OCI-LY1 (cell line): ENCODE results near the gene LAMB3.

ENCODE experiments used
- H2AFZ ChIP-seq: fragments of 200-600 bp; sonication (generic), shearing (Covaris generic); 2 replicates; pipeline ENCODE4 v1.6.0; 2014; ENCODE audit warnings: antibody characterized with exemption, mild to moderate bottlenecking, low read length
- H3F3A ChIP-seq: fragments of 200-600 bp; sonication (generic), shearing (Covaris generic); 2 replicates; pipeline ENCODE4 v1.6.0; 2014; ENCODE audit warnings: mild to moderate bottlenecking, antibody characterized with exemption, low read length, moderate library complexity; ENCODE audit not compliant: insufficient read depth
- H3K27ac ChIP-seq: fragments of 200-600 bp; sonication (generic); 2 replicates; pipeline ENCODE4 v1.5.1; 2014; ENCODE audit warnings: low read length, mixed run types, mild to moderate bottlenecking, low read depth; ENCODE audit not compliant: poor library complexity, severe bottlenecking
- H3K27me3 ChIP-seq: fragments of 200-600 bp; sonication (generic); 2 replicates; pipeline ENCODE4 v1.6.0; 2014; ENCODE audit warnings: antibody characterized with exemption, mild to moderate bottlenecking, low read length, moderate library complexity; ENCODE audit not compliant: insufficient read depth
- H3K36me3 ChIP-seq: fragments of 200-600 bp; sonication (generic); 2 replicates; pipeline ENCODE4 v1.6.1; 2014; ENCODE audit warnings: mild to moderate bottlenecking, antibody characterized with exemption, low read length, moderate library complexity, mixed read lengths; ENCODE audit not compliant: insufficient read depth
- H3K4me1 ChIP-seq: fragments of 200-600 bp; sonication (generic); 2 replicates; pipeline ENCODE4 v1.5.1; 2014; ENCODE audit warnings: mild to moderate bottlenecking, low read length, moderate library complexity; ENCODE audit not compliant: insufficient read depth, severe bottlenecking
- H3K4me2 ChIP-seq: fragments of 200-600 bp; sonication (generic), shearing (Covaris generic); 2 replicates; pipeline ENCODE4 v1.6.1; 2014; ENCODE audit warnings: low read length
- H3K4me3 ChIP-seq: fragments of 200-600 bp; sonication (generic); 2 replicates; pipeline ENCODE4 v1.5.1; 2014; ENCODE audit warnings: low read length, low read depth, mild to moderate bottlenecking, mixed read lengths; ENCODE audit not compliant: poor library complexity, severe bottlenecking
- H3K79me2 ChIP-seq: fragments of 200-600 bp; shearing (Covaris generic); 2 replicates; pipeline ENCODE4 v1.6.1; 2016; ENCODE audit warnings: mixed run types, low read length, mixed read lengths; ENCODE audit not compliant: insufficient read depth
- H3K9ac ChIP-seq: fragments of 200-600 bp; sonication (generic), shearing (Covaris generic); 2 replicates; pipeline ENCODE4 v1.6.1; 2014; ENCODE audit warnings: mild to moderate bottlenecking, low read length, mixed read lengths
- H3K9me2 ChIP-seq: fragments of 200-600 bp; sonication (generic), shearing (Covaris generic); 2 replicates; pipeline ENCODE4 v1.6.1; 2014; ENCODE audit warnings: low read depth, mild to moderate bottlenecking, low read length, mixed read lengths
- H3K9me3 ChIP-seq: fragments of 200-600 bp; shearing (Covaris generic); 2 replicates; pipeline ENCODE4 v1.6.1; 2014; ENCODE audit warnings: low read length, mixed read lengths
- H4K20me1 ChIP-seq: fragments of 200-600 bp; sonication (generic), shearing (Covaris generic); 2 replicates; pipeline ENCODE4 v1.6.0; 2016; ENCODE audit warnings: mild to moderate bottlenecking, low read length; ENCODE audit not compliant: insufficient read depth
- CTCF ChIP-seq: fragments of 200-600 bp; sonication (generic), shearing (Covaris generic); IDR thresholded peaks from 2 replicates; pipeline ENCODE4 v1.5.1; 2017; ENCODE audit warnings: mild to moderate bottlenecking, antibody characterized with exemption, low read length, moderate library complexity, mixed read lengths
- EZH2 ChIP-seq: fragments of 200-600 bp; sonication (generic), shearing (Covaris generic); IDR thresholded peaks from 2 replicates; pipeline ENCODE4 v1.8.0; 2017; ENCODE audit warnings: borderline replicate concordance, mixed run types, mild to moderate bottlenecking, antibody characterized with exemption, low read length, moderate library complexity, mixed read lengths

The LAMB3 gene

GRCh38 chr1:209600541-209600940 lies 51.7 kb downstream of the LAMB3 start:
- no peak overlapping the region for H3K4me2 ChIP-seq
- H3K9ac ChIP-seq: no peak overlapping the region
- H2AFZ ChIP-seq: no peak overlapping the region
- H3K9me2 ChIP-seq: no peaks in the 10 kb centered on the region
- H3F3A ChIP-seq: no peaks in the 10 kb centered on the region
- H3K27me3 ChIP-seq: no peaks in the 10 kb centered on the region
- H3K36me3 ChIP-seq: no peaks in the 10 kb centered on the region
- H4K20me1 ChIP-seq: no peaks in the 10 kb centered on the region
- no peaks in the 10 kb centered on the region for H3K4me1 ChIP-seq
- H3K9me3 ChIP-seq: no peaks in the 10 kb centered on the region
- no peak overlapping the region for H3K4me3 ChIP-seq
- H3K79me2 ChIP-seq: no peaks in the 10 kb centered on the region
- TF ChIP-seq EZH2 (no peak), CTCF (no peak)
- no peak overlapping the region for H3K27ac ChIP-seq

- Histone ChIP-seq H4K20me1 (no peaks in the 10 kb centered on the region), H3K4me3 (no peak overlapping the region), H3K79me2 (no peaks in the 10 kb centered on the region), H3K36me3 (no peaks in the 10 kb centered on the region), H3K27ac (no peak overlapping the region), H3K9me2 (no peaks in the 10 kb centered on the region), H3K4me2 (no peak overlapping the region), H3K27me3 (no peaks in the 10 kb centered on the region), H3F3A (no peaks in the 10 kb centered on the region), H3K9ac (no peak overlapping the region), H2AFZ (no peak overlapping the region), H3K4me1 (no peaks in the 10 kb centered on the region), H3K9me3 (no peaks in the 10 kb centered on the region)
- no peak for TF ChIP-seq EZH2
- no peak for TF ChIP-seq CTCF
Observed at GRCh38 chr1:209598227-209598626, 54.0 kb downstream of the LAMB3 start.

GRCh38 chr1:209597499-209597898 lies 54.7 kb downstream of the LAMB3 start:
- Histone ChIP-seq H3K9ac (no peak overlapping the region), H3K9me2 (no peaks in the 10 kb centered on the region), H4K20me1 (no peaks in the 10 kb centered on the region), H3K27ac (no peak overlapping the region), H3K79me2 (no peaks in the 10 kb centered on the region), H3K36me3 (no peaks in the 10 kb centered on the region), H2AFZ (no peak overlapping the region), H3K4me1 (no peaks in the 10 kb centered on the region), H3K9me3 (no peaks in the 10 kb centered on the region), H3K4me2 (no peak overlapping the region), H3K27me3 (no peaks in the 10 kb centered on the region), H3K4me3 (no peak overlapping the region), H3F3A (no peaks in the 10 kb centered on the region)
- TF ChIP-seq EZH2 (no peak), CTCF (no peak)
